PC-3 (cell line): ENCODE results near the gene STAM. TPM values are rescaled to one million over a fixed set of nuclear protein-coding genes. Genes with fewer than 3 reads are reported as not detected.

Experiments used
- ATAC-seq: fragments of 200-7000 bp; cut with Tn5 transposase; 2 replicates; pipeline ENCODE4 v1.9.1; 2020; ENCODE audit warnings: mild to moderate bottlenecking, moderate library complexity
- BruUV-seq: library from RNA; stranded (reverse); fragments of 400-500 nt; replicated peaks from 2 replicates; lab custom pipeline; 2021; lab: Mats Ljungman, UMichigan
- CTCF ChIA-PET: fragments of 300-600 bp; sonication (Branson Sonifier 250); formaldehyde crosslinking; loops from one replicate; lab custom pipeline; 2022; ENCODE audit warnings: antibody characterized with exemption; lab: Charles Lee
- POLR2A ChIA-PET: fragments of 300-600 bp; sonication (Branson Sonifier 250); formaldehyde crosslinking; loops from one replicate; lab custom pipeline; 2022; ENCODE audit warnings: antibody characterized with exemption; ENCODE audit not compliant: unreplicated experiment; lab: Charles Lee
- DNase-seq: peaks from one replicate; pipeline ENCODE4 v3.0.0-alpha.2; 2015
- H2AFZ ChIP-seq: fragments of 300-600 bp; sonication (generic); 2 replicates; pipeline ENCODE4 v1.6.0; 2016; ENCODE audit warnings: antibody characterized with exemption, low read length
- H3F3A ChIP-seq: fragments of 300-600 bp; sonication (generic); one replicate; pipeline ENCODE4 v1.6.0; 2017; ENCODE audit warnings: antibody characterized with exemption, low read length, control low read depth, mild to moderate bottlenecking; ENCODE audit not compliant: unreplicated experiment
- H3K27ac ChIP-seq: fragments of 300-600 bp; sonication (generic); 2 replicates; pipeline ENCODE4 v1.5.1; 2016; ENCODE audit warnings: mild to moderate bottlenecking, low read length
- H3K27me3 ChIP-seq: fragments of 300-600 bp; sonication (generic); 2 replicates; pipeline ENCODE4 v1.6.1; 2016; ENCODE audit warnings: low read length, mixed read lengths
- H3K36me3 ChIP-seq: fragments of 300-600 bp; sonication (generic); 2 replicates; pipeline ENCODE4 v1.6.1; 2016; ENCODE audit warnings: low read depth, mixed run types, low read length, mixed read lengths
- H3K4me1 ChIP-seq: fragments of 300-600 bp; sonication (generic); 2 replicates; pipeline ENCODE4 v1.5.1; 2016; ENCODE audit warnings: low read length; ENCODE audit not compliant: insufficient read depth
- H3K4me2 ChIP-seq: fragments of 300-600 bp; sonication (generic); 2 replicates; pipeline ENCODE4 v1.6.0; 2016; ENCODE audit warnings: low read length
- H3K4me3 ChIP-seq: fragments of 300-600 bp; sonication (generic); 2 replicates; pipeline ENCODE4 v1.5.1; 2016; ENCODE audit warnings: mild to moderate bottlenecking, low read length, mixed read lengths
- H3K79me2 ChIP-seq: fragments of 300-600 bp; sonication (generic); 2 replicates; pipeline ENCODE4 v1.6.1; 2017; ENCODE audit warnings: low read length, mixed read lengths
- H3K9ac ChIP-seq: fragments of 300-600 bp; sonication (generic); 2 replicates; pipeline ENCODE4 v1.6.0; 2016; ENCODE audit warnings: mild to moderate bottlenecking, low read length
- H3K9me2 ChIP-seq: fragments of 300-600 bp; sonication (generic); replicated peaks from 2 replicates; pipeline ENCODE4 v1.6.1; 2016; ENCODE audit warnings: mixed run types, low read length, mixed read lengths
- H3K9me3 ChIP-seq: fragments of 300-600 bp; sonication (generic); 2 replicates; pipeline ENCODE4 v1.6.1; 2016; ENCODE audit warnings: low read length, mixed read lengths
- H4K20me1 ChIP-seq: fragments of 300-600 bp; sonication (generic); 2 replicates; pipeline ENCODE4 v1.6.1; 2016; ENCODE audit warnings: low read length, mixed read lengths
- EZH2 ChIP-seq: fragments of 300-600 bp; sonication (generic); IDR thresholded peaks from one replicate; pipeline ENCODE4 v1.6.1; 2017; ENCODE audit warnings: antibody characterized with exemption, mild to moderate bottlenecking, low read length; ENCODE audit not compliant: unreplicated experiment
- EZH2phosphoT487 ChIP-seq: fragments of 300-600 bp; sonication (generic); IDR thresholded peaks from 2 replicates; pipeline ENCODE4 v1.6.1; 2018; ENCODE audit warnings: mild to moderate bottlenecking, antibody characterized with exemption, low read length, borderline replicate concordance
- intact Hi-C: fragments of 100-400 bp; cut with micrococcal nuclease; formaldehyde crosslinking; loops from 2 replicates; pipeline ENCODE4 v1.9.0; 2023
- total RNA-seq: library from RNA; depleted of rRNA; stranded (reverse); fragments of >200 nt; gene quantifications from 2 replicates; pipeline ENCODE4 v1.2.3, GENCODE V29; 2014
- TF ChIP-seq, protein P1 (sequence below): fragments of 300-600 bp; sonication (generic); conservative IDR thresholded peaks from 2 replicates; pipeline ENCODE4 v1.5.1; 2017; ENCODE audit warnings: antibody characterized with exemption, low read depth, mild to moderate bottlenecking, low read length

STAM gene
- total RNA-seq, 1 experiment from 2014 or later = 7.8 TPM

DNA sequence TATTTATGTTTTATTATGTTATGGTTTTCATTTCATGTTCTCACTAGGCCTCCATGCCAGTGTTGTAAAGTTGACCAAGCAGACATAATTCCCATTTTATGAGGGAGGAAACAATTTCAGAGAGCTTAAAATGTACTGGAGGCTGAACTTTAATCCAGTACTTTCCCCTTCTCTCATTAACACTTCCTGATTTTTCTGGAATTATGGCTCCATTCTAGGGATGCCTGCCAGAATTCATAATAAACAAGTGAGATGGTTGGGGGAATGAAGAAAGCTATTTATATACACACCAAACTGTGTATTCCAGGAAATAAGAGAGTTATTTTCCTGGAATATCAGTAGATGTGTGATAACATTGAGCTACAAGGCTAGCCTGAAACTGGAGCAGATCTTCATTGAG is 114.9 kb downstream of the STAM start:
- ChIA-PET POLR2A (interaction anchor here (0.7 kb wide), 1 partner anchor 143 kb away, joined by 4 read pairs; no protein-coding TSS in a partner anchor), CTCF (no interaction called here)
- Histone ChIP-seq H3K9me3 (no peaks in the 10 kb centered on the region), H3F3A (no peaks in the 10 kb centered on the region), H2AFZ (no peak overlapping the region), H3K4me3 (no peak overlapping the region), H3K27me3 (no peaks in the 10 kb centered on the region), H4K20me1 (no peaks in the 10 kb centered on the region), H3K9me2 (no peaks in the 10 kb centered on the region), H3K4me2 (no peak overlapping the region), H3K27ac (no peak overlapping the region), H3K9ac (no peak overlapping the region), H3K36me3 (no peaks in the 10 kb centered on the region), H3K4me1 (no peaks in the 10 kb centered on the region), H3K79me2 (no peaks in the 10 kb centered on the region)
- TF ChIP-seq EZH2phosphoT487 (no peak), EZH2 (no peak)
- TF ChIP-seq, protein P1, sequence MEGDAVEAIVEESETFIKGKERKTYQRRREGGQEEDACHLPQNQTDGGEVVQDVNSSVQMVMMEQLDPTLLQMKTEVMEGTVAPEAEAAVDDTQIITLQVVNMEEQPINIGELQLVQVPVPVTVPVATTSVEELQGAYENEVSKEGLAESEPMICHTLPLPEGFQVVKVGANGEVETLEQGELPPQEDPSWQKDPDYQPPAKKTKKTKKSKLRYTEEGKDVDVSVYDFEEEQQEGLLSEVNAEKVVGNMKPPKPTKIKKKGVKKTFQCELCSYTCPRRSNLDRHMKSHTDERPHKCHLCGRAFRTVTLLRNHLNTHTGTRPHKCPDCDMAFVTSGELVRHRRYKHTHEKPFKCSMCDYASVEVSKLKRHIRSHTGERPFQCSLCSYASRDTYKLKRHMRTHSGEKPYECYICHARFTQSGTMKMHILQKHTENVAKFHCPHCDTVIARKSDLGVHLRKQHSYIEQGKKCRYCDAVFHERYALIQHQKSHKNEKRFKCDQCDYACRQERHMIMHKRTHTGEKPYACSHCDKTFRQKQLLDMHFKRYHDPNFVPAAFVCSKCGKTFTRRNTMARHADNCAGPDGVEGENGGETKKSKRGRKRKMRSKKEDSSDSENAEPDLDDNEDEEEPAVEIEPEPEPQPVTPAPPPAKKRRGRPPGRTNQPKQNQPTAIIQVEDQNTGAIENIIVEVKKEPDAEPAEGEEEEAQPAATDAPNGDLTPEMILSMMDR = no peak
- no peak for DNase-seq
- no TSS peak for BruUV-seq
- no peak for ATAC-seq
- intact Hi-C loops = no loop called here

DNA sequence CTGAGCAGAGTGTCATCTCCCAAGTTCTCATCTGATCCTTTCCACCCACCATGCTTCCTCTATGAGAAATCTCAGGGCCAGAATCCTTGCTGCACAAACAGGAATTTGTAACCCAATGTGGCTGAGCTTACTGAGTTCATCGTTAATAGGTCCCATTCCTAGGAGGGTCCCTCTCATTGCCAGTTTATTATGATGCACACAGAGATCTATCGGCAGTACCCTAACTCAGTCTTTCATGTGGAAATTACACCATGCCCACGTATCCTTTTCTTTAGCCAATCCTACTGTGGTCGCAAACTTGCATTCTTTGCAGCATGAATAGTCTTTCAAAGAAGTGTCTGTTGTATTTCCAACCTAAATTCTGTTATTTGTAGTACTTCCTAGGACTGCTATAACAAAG is 120.2 kb downstream of the STAM start:
- Histone ChIP-seq H3K9me3 (no peaks in the 10 kb centered on the region), H4K20me1 (no peaks in the 10 kb centered on the region), H3F3A (no peaks in the 10 kb centered on the region), H3K79me2 (no peaks in the 10 kb centered on the region), H3K9ac (no peak overlapping the region), H3K9me2 (no peaks in the 10 kb centered on the region), H3K27ac (no peak overlapping the region), H3K4me2 (no peak overlapping the region), H3K4me3 (no peak overlapping the region), H3K27me3 (no peaks in the 10 kb centered on the region), H2AFZ (no peak overlapping the region), H3K4me1 (no peaks in the 10 kb centered on the region), H3K36me3 (no peaks in the 10 kb centered on the region)
- DNase-seq = no peak
- intact Hi-C loops = no loop called here
- ChIA-PET POLR2A (no interaction called here), CTCF (no interaction called here)
- no peak for TF ChIP-seq EZH2phosphoT487
- TF ChIP-seq EZH2 = no peak
- TF ChIP-seq, protein P1 = no peak
- no TSS peak for BruUV-seq
- ATAC-seq = no peak

DNA sequence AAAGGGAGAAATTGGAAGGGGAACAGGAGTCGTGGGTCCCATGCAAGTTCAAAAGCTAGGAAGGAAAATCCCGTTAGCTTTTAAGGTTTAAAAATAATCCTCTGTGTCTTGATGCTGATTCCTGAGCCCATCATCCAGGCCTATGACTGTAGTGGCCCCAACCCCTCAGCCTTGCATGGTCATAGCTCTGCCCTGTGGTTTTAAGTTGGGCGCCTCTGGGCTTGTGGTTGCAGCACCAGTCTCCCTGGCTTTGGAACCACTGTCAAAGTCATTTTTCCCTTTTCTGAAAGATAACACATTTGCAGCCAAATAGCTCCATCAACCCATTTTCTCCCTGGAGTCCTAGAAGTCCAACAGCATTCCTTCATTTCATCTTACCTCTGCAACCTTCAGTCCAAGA is 121.7 kb downstream of the STAM start:
- H3K9me2 ChIP-seq = no peaks in the 10 kb centered on the region
- no peaks in the 10 kb centered on the region for H3K9me3 ChIP-seq
- BruUV-seq = no TSS peak
- H2AFZ ChIP-seq = no peak overlapping the region
- ATAC-seq (no peak), DNase-seq (no peak)
- ChIA-PET CTCF (no interaction called here), POLR2A (no interaction called here)
- no peaks in the 10 kb centered on the region for H3K79me2 ChIP-seq
- no peak overlapping the region for H3K27ac ChIP-seq
- no peaks in the 10 kb centered on the region for H3K4me1 ChIP-seq
- no peaks in the 10 kb centered on the region for H4K20me1 ChIP-seq
- TF ChIP-seq EZH2 (no peak), EZH2phosphoT487 (no peak)
- TF ChIP-seq, protein P1 = no peak
- intact Hi-C loops = no loop called here
- no peak overlapping the region for H3K4me3 ChIP-seq
- H3F3A ChIP-seq = no peaks in the 10 kb centered on the region
- no peaks in the 10 kb centered on the region for H3K27me3 ChIP-seq
- H3K4me2 ChIP-seq = no peak overlapping the region
- no peak overlapping the region for H3K9ac ChIP-seq
- H3K36me3 ChIP-seq = no peaks in the 10 kb centered on the region
